Peyer's patch (tissue), 4 donors: ENCODE measurements around the gene LTA4H.

Experiments used
- CTCF ChIP-seq, 6 experiments: fragments of 450-650 bp in 4 of 6; fragments of 200-600 bp in 2 of 6; sonication (generic) in 1 of 6; IDR thresholded peaks; one replicate each; pipeline ENCODE4 v1.5.1; 2017 to 2019; ENCODE audit warnings: antibody characterized with exemption in 6 of 6, mild to moderate bottlenecking in 3 of 6, moderate library complexity in 1 of 6
- POLR2A ChIP-seq, 2 donors: fragments of 450-650 bp; IDR thresholded peaks; one replicate each; pipeline ENCODE4 v1.5.1; 2017; ENCODE audit warnings: antibody characterized with exemption in 2 of 2, mild to moderate bottlenecking in 2 of 2, moderate library complexity in 2 of 2

GRCh38 chr12:96070670-96071279 lies 35.4 kb upstream of the LTA4H start:
- TF ChIP-seq POLR2A (IDR thresholded peaks at IDR 0.05) (no peak), CTCF (IDR thresholded peaks at IDR 0.05) (peak in 2 of 6 experiments; percentile 11 to 22)
